B cell (primary cell): ENCODE measurements around the gene TPRN. TPM values are rescaled to one million over a fixed set of nuclear protein-coding genes. Genes with fewer than 3 reads are reported as not detected.

Source experiments
- ATAC-seq: fragments of 200-7000 bp; cut with Tn5 transposase; one replicate; pipeline ENCODE4 v1.10.0; 2021; ENCODE audit warnings: low read depth, mild to moderate bottlenecking, moderate number of reproducible peaks, moderate library complexity
- CTCF ChIA-PET: fragments of 350-600 bp; sonication (Branson Sonifier 250); formaldehyde crosslinking; loops from one replicate; lab custom pipeline; 2021; ENCODE audit warnings: antibody characterized with exemption, inconsistent platforms; lab: Charles Lee
- POLR2A ChIA-PET: fragments of 350-600 bp; sonication (Branson Sonifier 250); formaldehyde crosslinking; loops from one replicate; lab custom pipeline; 2021; ENCODE audit warnings: antibody characterized with exemption; lab: Charles Lee
- DNase-seq: peaks from one replicate; pipeline ENCODE4 v3.0.0; 2013
- H2AFZ ChIP-seq: 2 replicates; pipeline ENCODE4 v1.6.1; 2012; ENCODE audit warnings: mild to moderate bottlenecking, low read depth, low read length; ENCODE audit not compliant: insufficient read depth, poor library complexity, severe bottlenecking
- H3K27ac ChIP-seq, 2 donors: 1 replicate in 1 of 2; 2 replicates in 1 of 2; pipeline ENCODE4 v1.5.1; 2012 to 2013; ENCODE audit warnings: low read length in 2 of 2, mild to moderate bottlenecking in 2 of 2, moderate library complexity in 1 of 2
- H3K27me3 ChIP-seq, 4 experiments: fragments of 200-600 bp in 1 of 4; sonication (generic) in 1 of 4; replicated peaks in 1 of 4; 1 replicate in 2 of 4; 2 replicates in 2 of 4; pipeline versions ENCODE4 v1.6.1 to v1.7.0; 2013 to 2016; ENCODE audit warnings: low read length in 3 of 4, mild to moderate bottlenecking in 2 of 4, mixed read lengths in 1 of 4, moderate library complexity in 1 of 4; ENCODE audit not compliant: insufficient read depth in 4 of 4, control insufficient read depth in 3 of 4; ENCODE audit errors: control extremely low read depth in 1 of 4
- H3K36me3 ChIP-seq, 2 experiments: replicated peaks in 1 of 2; 1 replicate in 1 of 2; 2 replicates in 1 of 2; pipeline versions ENCODE4 v1.6.1 to v1.7.1; 2013; ENCODE audit warnings: low read length in 1 of 2; ENCODE audit not compliant: insufficient read depth in 2 of 2, control insufficient read depth in 1 of 2; ENCODE audit errors: control extremely low read depth in 1 of 2, extremely low read depth in 1 of 2
- H3K4me1 ChIP-seq, 2 donors: fragments of 200-600 bp in 1 of 2; sonication (generic) in 1 of 2; 1 replicate in 1 of 2; 2 replicates in 1 of 2; pipeline versions ENCODE4 v1.5.1 to v1.6.1; 2013 to 2017; ENCODE audit warnings: low read length in 2 of 2; ENCODE audit not compliant: control insufficient read depth in 2 of 2, insufficient read depth in 2 of 2
- H3K4me2 ChIP-seq: replicated peaks from 2 replicates; pipeline ENCODE3; 2012; ENCODE audit warnings: mild to moderate bottlenecking, low read depth, low read length; ENCODE audit not compliant: poor library complexity, severe bottlenecking
- H3K4me3 ChIP-seq, 5 experiments: fragments of 200-600 bp in 1 of 5; sonication (generic) in 1 of 5; 1 replicate in 3 of 5; 2 replicates in 2 of 5; pipeline versions ENCODE4 v1.5.1 to v1.7.0; 2011 to 2016; ENCODE audit warnings: low read length in 4 of 5, mild to moderate bottlenecking in 4 of 5, low read depth in 2 of 5, control low read depth in 1 of 5, moderate library complexity in 1 of 5; ENCODE audit not compliant: insufficient read depth in 1 of 5; ENCODE audit errors: control extremely low read depth in 1 of 5, extremely low read depth in 1 of 5
- H3K79me2 ChIP-seq: fragments of 200-600 bp; sonication (generic); one replicate; pipeline ENCODE4 v1.6.0; 2016; ENCODE audit warnings: low read length; ENCODE audit not compliant: control insufficient read depth, insufficient read depth
- H3K9ac ChIP-seq: fragments of 200-600 bp; sonication (generic); 2 replicates; pipeline ENCODE4 v1.6.1; 2017; ENCODE audit warnings: mild to moderate bottlenecking, low read length, moderate library complexity
- H3K9me3 ChIP-seq, 3 donors: one replicate each; pipeline versions ENCODE4 v1.6.1 to v1.7.1; 2013; ENCODE audit warnings: low read length in 2 of 3; ENCODE audit not compliant: control insufficient read depth in 2 of 3, insufficient read depth in 1 of 3; ENCODE audit errors: control extremely low read depth in 1 of 3
- H4K20me1 ChIP-seq: 2 replicates; pipeline ENCODE4 v1.6.0; 2012; ENCODE audit warnings: mild to moderate bottlenecking, low read length; ENCODE audit not compliant: insufficient read depth, control insufficient read depth, poor library complexity, severe bottlenecking
- H3K27ac Mint-ChIP-seq: one replicate; pipeline ENCODE4 v1.8.0; 2021; ENCODE audit warnings: mixed read lengths
- H3K27me3 Mint-ChIP-seq: one replicate; pipeline ENCODE4 v1.8.0; 2021; ENCODE audit warnings: mixed read lengths
- H3K4me1 Mint-ChIP-seq: one replicate; pipeline ENCODE4 v1.8.0; 2021; ENCODE audit warnings: mixed read lengths
- H3K4me3 Mint-ChIP-seq: one replicate; pipeline ENCODE4 v1.8.0; 2021; ENCODE audit warnings: mixed read lengths
- H3K9me3 Mint-ChIP-seq: one replicate; pipeline ENCODE4 v1.8.0; 2022; ENCODE audit warnings: mixed read lengths; ENCODE audit not compliant: insufficient read depth
- CTCF ChIP-seq: fragments of 200-600 bp; IDR thresholded peaks from one replicate; pipeline ENCODE4 v1.8.0; 2022; ENCODE audit warnings: antibody characterized with exemption, mild to moderate bottlenecking
- EZH2 ChIP-seq: IDR thresholded peaks from 2 replicates; pipeline ENCODE4 v1.6.1; 2012; ENCODE audit warnings: borderline replicate concordance, low read depth, mild to moderate bottlenecking, moderate library complexity, low read length; ENCODE audit not compliant: insufficient read depth, poor library complexity, severe bottlenecking
- WGBS: methylation state at CpG from one replicate; pipeline ENCODE4 v1.1.5; 2013; ENCODE audit warnings: missing lambda C conversion rate; ENCODE audit not compliant: insufficient coverage; 5-methylcytosine and 5-hydroxymethylcytosine counted together
- intact Hi-C: fragments of 100-400 bp; cut with micrococcal nuclease; formaldehyde crosslinking; loops from one replicate; pipeline ENCODE4 v1.10.0; 2022
- polyA plus RNA-seq: library from polyadenylated mRNA; depleted of rRNA; stranded (reverse); fragments of >200 nt; gene quantifications from 2 replicates; pipeline ENCODE4 v1.2.3, GENCODE V29; 2012
- total RNA-seq, 2 donors: library from RNA; stranded (reverse); fragments of 120-200 nt in 1 of 2; gene quantifications; 1 replicate in 1 of 2; 2 replicates in 1 of 2; pipeline versions ENCODE4 v1.2.3 to v1.2.4, GENCODE V29; 2013 to 2022

The TPRN gene
- total and polyA plus RNA-seq, 2 donors (not counting 1 experiment from before 2014, with no cell fraction given): 5.7 to 16.3 TPM

- Mint-ChIP-seq H3K27ac (no peak overlapping the region), H3K4me1 (no peaks in the 10 kb centered on the region), H3K4me3 (no peak overlapping the region), H3K9me3 (no peaks in the 10 kb centered on the region), H3K27me3 (no peaks in the 10 kb centered on the region)
- Histone ChIP-seq H3K9me3 (no peaks in the 10 kb centered on the region), H3K4me1 (no peaks in the 10 kb centered on the region), H3K4me2 (no peak overlapping the region), H3K27me3 (no peaks in the 10 kb centered on the region), H3K79me2 (peaks cover 13% of the 10 kb centered on the region), H2AFZ (no peak overlapping the region), H4K20me1 (peaks cover 45% of the 10 kb centered on the region), H3K4me3 (no peak overlapping the region), H3K27ac (no peak overlapping the region), H3K9ac (no peak overlapping the region), H3K36me3 (peaks cover 0 to 63% of the 10 kb centered on the region in 2 experiments)
- ATAC-seq (no peak), DNase-seq (no peak)
- 94% methylated on average over 20 of the region's 20 CpGs for WGBS
- POLR2A ChIA-PET: no interaction called here
- intact Hi-C loops: no loop called here
- CTCF ChIA-PET: interaction anchor here (1.2 kb wide), 1 partner anchor 121 kb away, joined by 3 read pairs; the partner anchor contains the start of gene NRARP
- TF ChIP-seq CTCF (no peak), EZH2 (no peak)
Observed at GRCh38 chr9:137180491-137180890, 20.1 kb downstream of the TPRN start.

GRCh38 chr9:137179761-137180160 is 20.8 kb downstream of the TPRN start:
- DNase-seq (no peak), ATAC-seq (no peak)
- Mint-ChIP-seq H3K27ac (no peak overlapping the region), H3K4me3 (no peak overlapping the region), H3K4me1 (no peaks in the 10 kb centered on the region), H3K9me3 (no peaks in the 10 kb centered on the region), H3K27me3 (no peaks in the 10 kb centered on the region)
- no peaks in the 10 kb centered on the region for H3K9me3 ChIP-seq
- no peak overlapping the region for H3K9ac ChIP-seq
- no peak overlapping the region for H3K4me2 ChIP-seq
- H3K4me3 ChIP-seq: no peak overlapping the region
- CTCF ChIA-PET: interaction anchor here (1.4 kb wide), 1 partner anchor 9 kb away, joined by 3 read pairs; the partner anchor contains the start of genes ANAPC2 and SSNA1
- intact Hi-C loops: no loop called here
- H3K27ac ChIP-seq: no peak overlapping the region
- WGBS: 97% methylated on average over 17 of the region's 17 CpGs
- POLR2A ChIA-PET: no interaction called here
- H3K36me3 ChIP-seq: peaks cover 0 to 57% of the 10 kb centered on the region in 2 experiments
- H3K4me1 ChIP-seq: peaks cover 5 to 7% of the 10 kb centered on the region in 2 donors
- peaks cover 6% of the 10 kb centered on the region for H3K79me2 ChIP-seq
- peaks cover 38% of the 10 kb centered on the region for H4K20me1 ChIP-seq
- TF ChIP-seq EZH2 (no peak), CTCF (no peak)
- H3K27me3 ChIP-seq: no peaks in the 10 kb centered on the region
- no peak overlapping the region for H2AFZ ChIP-seq
